Measurements from ENCODE around the gene OR2A12.
A peak's percentile ranks its signal among the peaks of the same experiment; 100 is the strongest.
"Not testable (repeated sequence)": the region's sequence is repeated elsewhere in the genome, so short reads cannot be mapped to it uniquely, and the experiment has no call there.

Gene OR2A12

DNA sequence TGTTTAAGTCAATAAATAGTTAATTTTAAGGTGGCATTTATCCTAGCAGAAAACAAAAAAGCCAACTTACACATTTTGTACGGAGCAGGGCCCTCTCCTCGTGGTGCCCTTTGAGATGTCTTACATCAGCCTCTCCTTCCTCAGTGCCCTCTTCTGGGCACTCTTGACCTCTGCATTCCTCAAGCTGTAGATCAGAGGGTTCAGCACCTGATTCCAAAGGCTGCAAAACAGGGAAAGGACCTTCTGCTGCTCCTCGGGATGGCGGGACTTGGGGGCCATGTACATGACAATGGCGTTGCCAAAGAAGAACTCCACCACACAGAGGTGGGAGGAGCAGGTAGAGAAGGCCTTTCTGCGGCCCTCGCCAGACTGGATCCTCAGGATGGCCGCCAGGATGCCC, 32.3 kb downstream of the OR2A12 start:
- H3K27me3 ChIP-seq (replicated peaks; ENCODE audit: control insufficient read depth, insufficient read depth, low read length): no peaks in the 10 kb centered on the region
- H3K36me3 ChIP-seq (ENCODE audit: control insufficient read depth, insufficient read depth, low read length): no peaks in the 10 kb centered on the region
- TF ChIP-seq, protein P1, sequence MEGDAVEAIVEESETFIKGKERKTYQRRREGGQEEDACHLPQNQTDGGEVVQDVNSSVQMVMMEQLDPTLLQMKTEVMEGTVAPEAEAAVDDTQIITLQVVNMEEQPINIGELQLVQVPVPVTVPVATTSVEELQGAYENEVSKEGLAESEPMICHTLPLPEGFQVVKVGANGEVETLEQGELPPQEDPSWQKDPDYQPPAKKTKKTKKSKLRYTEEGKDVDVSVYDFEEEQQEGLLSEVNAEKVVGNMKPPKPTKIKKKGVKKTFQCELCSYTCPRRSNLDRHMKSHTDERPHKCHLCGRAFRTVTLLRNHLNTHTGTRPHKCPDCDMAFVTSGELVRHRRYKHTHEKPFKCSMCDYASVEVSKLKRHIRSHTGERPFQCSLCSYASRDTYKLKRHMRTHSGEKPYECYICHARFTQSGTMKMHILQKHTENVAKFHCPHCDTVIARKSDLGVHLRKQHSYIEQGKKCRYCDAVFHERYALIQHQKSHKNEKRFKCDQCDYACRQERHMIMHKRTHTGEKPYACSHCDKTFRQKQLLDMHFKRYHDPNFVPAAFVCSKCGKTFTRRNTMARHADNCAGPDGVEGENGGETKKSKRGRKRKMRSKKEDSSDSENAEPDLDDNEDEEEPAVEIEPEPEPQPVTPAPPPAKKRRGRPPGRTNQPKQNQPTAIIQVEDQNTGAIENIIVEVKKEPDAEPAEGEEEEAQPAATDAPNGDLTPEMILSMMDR (IDR thresholded peaks at IDR 0.05; ENCODE audit: insufficient read depth, low read length, poor library complexity, severe bottlenecking): no peak
- H3K4me3 ChIP-seq (replicated peaks; ENCODE audit: low read depth, low read length): no peak overlapping the region
- no peak for DNase-seq (ENCODE audit: extremely low read depth, insufficient read length)

DNA sequence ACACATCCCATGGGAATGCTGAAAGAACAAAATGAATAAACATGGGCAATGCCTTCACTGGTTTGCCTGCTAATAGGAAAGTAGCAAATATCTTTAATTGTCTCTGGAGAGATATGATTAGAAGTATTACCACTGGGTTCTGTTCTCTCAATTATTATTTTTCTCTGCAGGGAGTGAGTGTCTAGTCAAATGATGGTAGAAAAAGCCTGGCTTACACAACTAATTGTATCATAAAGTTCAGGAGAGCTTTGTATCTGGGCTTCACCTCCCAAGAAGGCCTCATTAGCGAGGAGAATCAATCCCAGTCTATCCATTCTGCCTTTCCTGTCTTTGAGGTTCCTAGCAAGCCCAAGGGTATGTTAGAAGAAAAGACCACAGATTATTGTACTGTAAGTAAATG, 36.8 kb downstream of the OR2A12 start, which contains the start of gene OR2A14:
TSS of gene OR2A14 (plus strand) at position 301 of the 400 bp plus-strand sequence. CDS start 5,937 bp downstream, outside the sequence.
- H3K27me3 ChIP-seq (replicated peaks; ENCODE audit: control insufficient read depth, insufficient read depth, low read length): no peaks in the 10 kb centered on the region
- H3K4me3 ChIP-seq (replicated peaks; ENCODE audit: low read depth, low read length): no peak within 1 kb of the TSS
- H3K36me3 ChIP-seq (ENCODE audit: control insufficient read depth, insufficient read depth, low read length): no peaks in the 10 kb centered on the region
- TF ChIP-seq, protein P1 (IDR thresholded peaks at IDR 0.05; ENCODE audit: insufficient read depth, low read length, poor library complexity, severe bottlenecking): no peak
- no peak for DNase-seq (ENCODE audit: extremely low read depth, insufficient read length)

DNA sequence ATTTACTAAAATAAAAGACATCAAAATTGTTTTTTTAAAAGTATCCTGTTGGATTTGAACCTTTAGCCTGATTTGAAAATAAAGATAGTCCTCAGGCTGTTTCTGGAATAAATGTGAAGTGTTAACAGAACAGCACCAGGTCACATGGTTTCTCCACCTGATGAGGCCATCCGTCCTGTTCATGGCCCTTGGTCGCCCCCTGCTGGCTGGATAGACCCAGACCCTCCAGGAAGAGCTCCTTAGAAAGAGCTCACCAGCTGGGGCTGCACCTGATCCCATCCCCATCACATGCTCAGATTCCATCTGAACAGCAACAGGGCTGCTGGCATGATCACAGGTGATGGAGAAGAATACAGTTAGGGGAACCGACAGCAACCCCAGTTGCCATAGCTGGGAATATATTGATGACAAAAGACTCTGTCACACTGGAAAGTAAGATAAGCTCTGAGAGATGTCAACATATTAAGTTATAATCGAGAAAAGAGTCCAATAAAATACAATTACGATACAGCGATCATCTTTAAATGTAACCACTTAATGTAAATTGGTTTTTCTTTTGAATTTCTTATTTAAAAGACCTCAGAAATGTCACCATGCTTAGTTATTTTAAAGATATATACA, 41.7 kb downstream of the OR2A12 start:
- Histone ChIP-seq H3K27me3 (replicated peaks; ENCODE audit: control insufficient read depth, insufficient read depth, low read length) (no peaks in the 10 kb centered on the region), H3K4me3 (replicated peaks; ENCODE audit: low read depth, low read length) (no peak overlapping the region), H3K36me3 (ENCODE audit: control insufficient read depth, insufficient read depth, low read length) (no peaks in the 10 kb centered on the region)
- TF ChIP-seq, protein P1 (IDR thresholded peaks at IDR 0.05; ENCODE audit: insufficient read depth, low read length, poor library complexity, severe bottlenecking): peak; percentile 94
- peak; percentile 39 for DNase-seq (ENCODE audit: extremely low read depth, insufficient read length)

DNA sequence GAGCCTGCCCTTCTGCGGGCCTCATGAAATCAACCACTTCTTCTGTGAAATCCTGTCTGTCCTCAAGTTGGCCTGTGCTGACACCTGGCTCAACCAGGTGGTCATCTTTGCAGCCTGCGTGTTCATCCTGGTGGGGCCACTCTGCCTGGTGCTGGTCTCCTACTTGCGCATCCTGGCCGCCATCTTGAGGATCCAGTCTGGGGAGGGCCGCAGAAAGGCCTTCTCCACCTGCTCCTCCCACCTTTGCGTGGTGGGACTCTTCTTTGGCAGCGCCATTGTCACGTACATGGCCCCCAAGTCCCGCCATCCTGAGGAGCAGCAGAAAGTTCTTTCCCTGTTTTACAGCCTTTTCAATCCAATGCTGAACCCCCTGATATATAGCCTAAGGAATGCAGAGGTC, 43.5 kb downstream of the OR2A12 start:
- not testable (repeated sequence) for H3K27me3 ChIP-seq (replicated peaks; ENCODE audit: control insufficient read depth, insufficient read depth, low read length); H3K36me3 ChIP-seq (ENCODE audit: control insufficient read depth, insufficient read depth, low read length); DNase-seq (ENCODE audit: extremely low read depth, insufficient read length); H3K4me3 ChIP-seq (replicated peaks; ENCODE audit: low read depth, low read length)

DNA sequence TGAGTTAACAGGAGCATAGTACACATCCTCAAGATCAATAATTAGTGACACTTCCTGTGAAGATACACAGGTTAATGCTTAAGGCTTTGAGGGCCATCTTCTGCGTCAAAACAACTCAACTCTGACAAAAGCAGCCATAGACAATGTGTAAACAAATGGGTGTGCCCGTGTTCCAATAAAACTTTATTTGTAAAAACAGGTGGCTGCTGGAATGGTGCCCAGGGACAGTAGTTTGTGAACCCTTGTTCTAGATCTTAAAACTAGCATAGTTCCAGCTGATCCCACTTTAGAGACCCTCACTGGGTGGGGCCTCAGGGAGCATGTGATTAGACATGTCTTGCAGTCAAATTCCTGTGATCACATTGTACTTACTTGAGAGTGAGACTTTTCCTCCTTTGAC, 44.7 kb downstream of the OR2A12 start:
- TF ChIP-seq, protein P1 (IDR thresholded peaks at IDR 0.05; ENCODE audit: insufficient read depth, low read length, poor library complexity, severe bottlenecking): no peak
- Histone ChIP-seq H3K4me3 (replicated peaks; ENCODE audit: low read depth, low read length) (no peak overlapping the region), H3K27me3 (replicated peaks; ENCODE audit: control insufficient read depth, insufficient read depth, low read length) (no peaks in the 10 kb centered on the region), H3K36me3 (ENCODE audit: control insufficient read depth, insufficient read depth, low read length) (no peaks in the 10 kb centered on the region)
- no peak for DNase-seq (ENCODE audit: extremely low read depth, insufficient read length)

DNA sequence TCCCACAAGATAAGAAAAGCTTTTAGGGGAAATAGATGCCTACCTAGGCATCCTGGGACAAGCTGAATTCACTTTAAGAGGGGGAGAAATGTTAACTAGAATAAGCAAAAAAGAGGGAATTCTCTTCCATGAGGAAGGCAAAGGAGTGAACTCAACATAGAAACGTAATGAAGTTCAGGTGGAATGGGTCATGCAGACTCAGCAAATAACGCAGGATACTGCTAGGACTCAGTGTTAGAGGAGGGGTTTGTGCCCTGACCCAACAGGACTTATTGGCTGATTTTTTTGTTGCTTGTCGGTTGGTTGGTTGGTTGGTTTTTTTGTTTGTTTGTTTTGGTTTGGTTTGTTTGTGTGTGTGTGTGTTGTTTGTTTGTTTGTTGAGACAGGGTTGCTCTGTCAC, 46.2 kb downstream of the OR2A12 start:
- DNase-seq (ENCODE audit: extremely low read depth, insufficient read length): no peak
- Histone ChIP-seq H3K4me3 (replicated peaks; ENCODE audit: low read depth, low read length) (no peak overlapping the region), H3K36me3 (ENCODE audit: control insufficient read depth, insufficient read depth, low read length) (no peaks in the 10 kb centered on the region), H3K27me3 (replicated peaks; ENCODE audit: control insufficient read depth, insufficient read depth, low read length) (no peaks in the 10 kb centered on the region)
- TF ChIP-seq, protein P1 (IDR thresholded peaks at IDR 0.05; ENCODE audit: insufficient read depth, low read length, poor library complexity, severe bottlenecking): no peak
